Embryonic facial prominence (tissue), 1 donor: ENCODE data around the gene CFAP77.

Experiments
- DNase-seq: peaks from one replicate; pipeline ENCODE4 v3.0.0-alpha.2; 2016; ENCODE audit errors: extremely low spot score

Gene CFAP77

GRCh38 chr9:132516911-132517310 is 106.9 kb downstream of the CFAP77 start:
- DNase-seq, result no peak

- DNase-seq, result no peak
These were observed 108.0 kb downstream of the CFAP77 start for GRCh38 chr9:132517815-132518550.

GRCh38 chr9:132518626-132519025 is 108.6 kb downstream of the CFAP77 start:
- DNase-seq, result no peak

GRCh38 chr9:132519033-132519432 is 109.0 kb downstream of the CFAP77 start:
- DNase-seq, result no peak

GRCh38 chr9:132520612-132521011 is 110.6 kb downstream of the CFAP77 start:
- DNase-seq, result no peak

GRCh38 chr9:132525308-132526023 is 115.5 kb downstream of the CFAP77 start:
- no peak for DNase-seq

GRCh38 chr9:132531195-132531594 is 121.2 kb downstream of the CFAP77 start:
- DNase-seq, result no peak

- DNase-seq, result no peak
These were observed 121.9 kb downstream of the CFAP77 start for GRCh38 chr9:132531710-132532570.

- DNase-seq, result no peak
These were observed 124.8 kb downstream of the CFAP77 start for GRCh38 chr9:132534832-132535231.

- no peak for DNase-seq
These were observed 126.1 kb downstream of the CFAP77 start for GRCh38 chr9:132536124-132536523.

- DNase-seq, result no peak
These were observed 127.3 kb downstream of the CFAP77 start for GRCh38 chr9:132537352-132537751.

- DNase-seq, result no peak
These were observed 128.1 kb downstream of the CFAP77 start for GRCh38 chr9:132538071-132538470.

GRCh38 chr9:132539096-132539495 is 129.1 kb downstream of the CFAP77 start:
- DNase-seq, result no peak

GRCh38 chr9:132541051-132541450 is 131.0 kb downstream of the CFAP77 start:
- no peak for DNase-seq

GRCh38 chr9:132541870-132542830 is 132.1 kb downstream of the CFAP77 start:
- no peak for DNase-seq

- DNase-seq, result no peak
These were observed 133.2 kb downstream of the CFAP77 start for GRCh38 chr9:132543251-132543650.

GRCh38 chr9:132543960-132544359 is 133.9 kb downstream of the CFAP77 start:
- no peak for DNase-seq

- DNase-seq, result no peak
These were observed 135.6 kb downstream of the CFAP77 start for GRCh38 chr9:132545578-132545977.

- peak; percentile 8 for DNase-seq
These were observed 136.4 kb downstream of the CFAP77 start for GRCh38 chr9:132546148-132547051.

GRCh38 chr9:132547052-132547431 is 137.0 kb downstream of the CFAP77 start:
- DNase-seq, result no peak
